Measurements from ENCODE around the gene DEF6. TPM values are rescaled to one million over a fixed set of nuclear protein-coding genes. Genes with fewer than 3 reads are reported as not detected.
"Not testable (repeated sequence)": the region's sequence is repeated elsewhere in the genome, so short reads cannot be mapped to it uniquely, and the experiment has no call there.

Gene DEF6
- total and polyA plus RNA-seq, 2 of the 13 experiments (the other 11 are each of a cell fraction or from before 2014, with no cell fraction given), result 5.2 to 10.0 TPM

- FAIRE-seq, result not testable (repeated sequence)
Measured at GRCh38 chr6:35328965-35329364, 31.3 kb downstream of the DEF6 start.

GRCh38 chr6:35330541-35331119 is 33.0 kb downstream of the DEF6 start:
- no peak for ATAC-seq
- H3K9me3 ChIP-seq (ENCODE audit: low read length), result no peaks in the 10 kb centered on the region
- ChIA-PET CTCF (ENCODE audit: low intra/inter-chr PET ratio, low total read pairs) (no interaction called here), POLR2A (interaction anchor here (1.2 kb wide), 1 partner anchor 12 kb away, joined by 5 read pairs; no protein-coding TSS in a partner anchor)
- no peak overlapping the region for H3K27ac ChIP-seq (ENCODE audit: extremely low read length, insufficient read depth, low read length)
- intact Hi-C loops (cut with micrococcal nuclease; ENCODE audit: unreplicated experiment), result no loop called here
- no peak overlapping the region for H3K9ac ChIP-seq (ENCODE audit: insufficient read depth, low read depth, low read length)
- H2AFZ ChIP-seq (ENCODE audit: low read length), result no peak overlapping the region
- in situ Hi-C loops (cut with HindIII; ENCODE audit: extremely low pct_ligation_motif_present, low pct_unique_long_range_greater_than_20kb), result loop anchor here (5.0 kb wide), 1 partner anchor 33 kb away; the partner anchor contains the start of gene DEF6
- 69% methylated on average over 9 of the region's 9 CpGs for WGBS (ENCODE audit: low lambda C conversion rate)
- H3K4me2 ChIP-seq (ENCODE audit: low read depth, low read length), result no peak overlapping the region
- TF ChIP-seq ZNF691 (CRISPR knock-in tag; IDR thresholded peaks at IDR 0.05; ENCODE audit: borderline replicate concordance, low read depth), result no peak
- TF ChIP-seq CBX2 (IDR thresholded peaks at IDR 0.05; ENCODE audit: low read depth, low read length), result no peak
- TF ChIP-seq CBX2 (CRISPR knock-in tag; IDR thresholded peaks at IDR 0.05; ENCODE audit: low read depth), result no peak
- TF ChIP-seq ZBTB39 (CRISPR knock-in tag; IDR thresholded peaks at IDR 0.05), result no peak
- TF ChIP-seq ZNF737 (CRISPR knock-in tag; IDR thresholded peaks at IDR 0.05; ENCODE audit: borderline replicate concordance), result no peak
- no peak for TF ChIP-seq ATF3 (CRISPR knock-in tag; IDR thresholded peaks at IDR 0.05)
- TF ChIP-seq E2F2 (CRISPR knock-in tag; IDR thresholded peaks at IDR 0.05; ENCODE audit: borderline replicate concordance), result no peak
- TF ChIP-seq MAF1 (CRISPR knock-in tag; IDR thresholded peaks at IDR 0.05; ENCODE audit: borderline replicate concordance), result no peak
- no peak for TF ChIP-seq ONECUT2 (CRISPR knock-in tag; IDR thresholded peaks at IDR 0.05)
- TF ChIP-seq RFX5 (IDR thresholded peaks at IDR 0.05; ENCODE audit: low read depth, low read length), result no peak
- no peaks in the 10 kb centered on the region for H3K27me3 ChIP-seq (ENCODE audit: control insufficient read depth in 1 of 2, insufficient read depth in 2 of 2, low read length in 2 of 2)
- H3K36me3 ChIP-seq (replicated peaks in 1 of 2; ENCODE audit: control insufficient read depth in 1 of 2, insufficient read depth in 2 of 2, low read length in 2 of 2), result no peaks in the 10 kb centered on the region
- no peaks in the 10 kb centered on the region for H4K20me1 ChIP-seq (ENCODE audit: insufficient read depth, low read length)
- no peak for DNase-seq (ENCODE audit: low spot score)
- no peak for FAIRE-seq
- H3K4me1 ChIP-seq (ENCODE audit: insufficient read depth, low read length), result peaks cover 53% of the 10 kb centered on the region
- no peak overlapping the region for H3K4me3 ChIP-seq (replicated peaks in 1 of 3; ENCODE audit: insufficient read depth in 1 of 3, low read depth in 2 of 3, low read length in 3 of 3)
- no TSS peak for BruUV-seq (replicated peaks)
- H3K79me2 ChIP-seq (ENCODE audit: insufficient read depth, low read length), result no peaks in the 10 kb centered on the region

More at GRCh38 chr6:35328965-35329364, 31.3 kb downstream of the DEF6 start:
- H3K27me3 ChIP-seq (ENCODE audit: control insufficient read depth in 1 of 2, insufficient read depth in 2 of 2, low read length in 2 of 2); H3K36me3 ChIP-seq (replicated peaks in 1 of 2; ENCODE audit: control insufficient read depth in 1 of 2, insufficient read depth in 2 of 2, low read length in 2 of 2); H3K27ac ChIP-seq (ENCODE audit: extremely low read length, insufficient read depth, low read length); H2AFZ ChIP-seq (ENCODE audit: low read length); H4K20me1 ChIP-seq (ENCODE audit: insufficient read depth, low read length); H3K4me3 ChIP-seq (replicated peaks in 1 of 3; ENCODE audit: insufficient read depth in 1 of 3, low read depth in 2 of 3, low read length in 3 of 3); in situ Hi-C loops (cut with HindIII; ENCODE audit: extremely low pct_ligation_motif_present, low pct_unique_long_range_greater_than_20kb); POLR2A ChIA-PET; DNase-seq (ENCODE audit: low spot score); intact Hi-C loops (cut with micrococcal nuclease; ENCODE audit: unreplicated experiment); H3K79me2 ChIP-seq (ENCODE audit: insufficient read depth, low read length); ATAC-seq; H3K9ac ChIP-seq (ENCODE audit: insufficient read depth, low read depth, low read length); H3K9me3 ChIP-seq (ENCODE audit: low read length); BruUV-seq (replicated peaks); H3K4me2 ChIP-seq (ENCODE audit: low read depth, low read length): not testable (repeated sequence)
- CTCF ChIA-PET (ENCODE audit: low intra/inter-chr PET ratio, low total read pairs), result interaction anchor here (4.4 kb wide), 1 partner anchor 32 kb away, joined by 35 read pairs; the partner anchor contains the start of gene DEF6
- H3K4me1 ChIP-seq (ENCODE audit: insufficient read depth, low read length), result peaks cover 53% of the 10 kb centered on the region
- WGBS (ENCODE audit: low lambda C conversion rate), result 86% methylated on average over 8 of the region's 8 CpGs

Measured in HepG2 (cell line).